ENCODE results near the gene NCLN.
A peak's percentile ranks its signal among the peaks of the same experiment; 100 is the strongest.
"Not testable (repeated sequence)": the region's sequence is repeated elsewhere in the genome, so short reads cannot be mapped to it uniquely, and the experiment has no call there.

The NCLN gene

GRCh38 chr19:3227054-3227626, 41.4 kb downstream of the NCLN start:
- DNase-seq, result no peak

GRCh38 chr19:3229346-3229743, 43.6 kb downstream of the NCLN start:
- no peak for DNase-seq

GRCh38 chr19:3229888-3230496, 44.3 kb downstream of the NCLN start:
- DNase-seq, result no peak

GRCh38 chr19:3231288-3231687, 45.6 kb downstream of the NCLN start:
- no peak for DNase-seq

- no peak for DNase-seq
Measured at GRCh38 chr19:3233116-3233515, 47.4 kb downstream of the NCLN start.

GRCh38 chr19:3233831-3234230, 48.1 kb downstream of the NCLN start:
- DNase-seq, result no peak

DNA sequence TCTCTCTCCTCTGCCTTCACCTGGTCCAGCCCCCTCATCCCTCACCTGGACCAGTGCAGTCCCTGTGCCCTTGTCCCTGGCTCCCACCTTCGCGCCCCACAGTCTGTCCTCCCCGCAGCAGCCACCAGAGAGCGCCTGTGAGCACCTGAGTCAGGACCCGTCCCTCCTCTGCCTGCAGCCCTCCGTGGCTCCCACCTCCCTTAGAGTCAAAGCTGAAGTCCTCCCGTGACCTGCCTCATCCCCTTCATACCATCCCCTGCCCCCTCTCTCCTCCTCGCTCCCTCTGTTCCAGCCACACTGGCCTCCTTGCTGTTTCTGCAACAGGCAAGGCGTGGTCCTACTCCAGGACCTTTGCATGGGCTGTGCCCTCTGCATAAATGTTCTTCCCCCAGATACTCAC, 49.1 kb downstream of the NCLN start:
- DNase-seq, result no peak

GRCh38 chr19:3235604-3236003, 49.9 kb downstream of the NCLN start:
- not testable (repeated sequence) for DNase-seq

- DNase-seq, result no peak
Measured at GRCh38 chr19:3236272-3236671, 50.5 kb downstream of the NCLN start.

DNA sequence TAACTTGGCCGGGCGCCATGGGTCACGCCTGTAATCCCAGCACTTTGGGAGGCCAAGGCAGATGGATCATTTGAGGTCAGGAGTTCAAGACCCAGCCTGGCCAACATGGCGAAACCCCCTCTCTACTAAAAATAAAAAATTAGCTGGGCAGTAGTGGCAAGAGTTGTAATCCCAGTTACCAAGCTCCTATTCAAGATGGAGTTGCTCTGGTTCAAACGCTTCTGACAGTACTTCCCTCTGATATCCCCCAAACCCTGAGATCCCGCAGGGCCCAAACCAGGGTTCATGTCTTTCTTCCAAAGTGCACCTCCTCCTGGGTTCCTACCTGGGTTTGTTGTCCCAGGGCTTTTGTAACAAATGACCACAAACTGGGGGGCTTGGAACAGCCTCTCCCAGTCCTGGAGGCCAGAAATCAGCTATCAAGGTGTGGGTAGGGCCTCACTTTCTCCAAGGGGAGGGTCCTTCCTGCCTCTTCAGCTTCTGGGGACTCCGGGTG, 52.4 kb downstream of the NCLN start:
- no peak for DNase-seq

DNA sequence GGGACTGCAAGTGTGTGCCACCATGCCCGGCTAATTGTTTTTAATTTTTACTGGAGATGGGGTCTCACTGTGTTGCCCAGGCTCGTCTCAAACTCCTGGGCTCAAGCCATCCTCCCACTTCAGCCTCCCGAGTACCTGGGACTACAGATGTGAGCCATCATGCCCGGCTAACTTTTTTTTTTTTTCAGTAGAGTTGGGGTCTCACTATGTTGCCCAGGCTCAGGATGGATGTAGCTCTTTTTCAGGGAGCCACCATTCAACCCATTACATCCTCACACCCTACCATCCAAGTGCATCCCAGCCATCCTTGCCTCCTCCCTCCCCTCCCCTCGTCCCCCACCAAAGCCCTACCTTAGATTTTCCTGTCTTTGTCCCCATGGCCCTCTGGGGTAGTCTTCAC, 53.6 kb downstream of the NCLN start:
- DNase-seq, result no peak

DNA sequence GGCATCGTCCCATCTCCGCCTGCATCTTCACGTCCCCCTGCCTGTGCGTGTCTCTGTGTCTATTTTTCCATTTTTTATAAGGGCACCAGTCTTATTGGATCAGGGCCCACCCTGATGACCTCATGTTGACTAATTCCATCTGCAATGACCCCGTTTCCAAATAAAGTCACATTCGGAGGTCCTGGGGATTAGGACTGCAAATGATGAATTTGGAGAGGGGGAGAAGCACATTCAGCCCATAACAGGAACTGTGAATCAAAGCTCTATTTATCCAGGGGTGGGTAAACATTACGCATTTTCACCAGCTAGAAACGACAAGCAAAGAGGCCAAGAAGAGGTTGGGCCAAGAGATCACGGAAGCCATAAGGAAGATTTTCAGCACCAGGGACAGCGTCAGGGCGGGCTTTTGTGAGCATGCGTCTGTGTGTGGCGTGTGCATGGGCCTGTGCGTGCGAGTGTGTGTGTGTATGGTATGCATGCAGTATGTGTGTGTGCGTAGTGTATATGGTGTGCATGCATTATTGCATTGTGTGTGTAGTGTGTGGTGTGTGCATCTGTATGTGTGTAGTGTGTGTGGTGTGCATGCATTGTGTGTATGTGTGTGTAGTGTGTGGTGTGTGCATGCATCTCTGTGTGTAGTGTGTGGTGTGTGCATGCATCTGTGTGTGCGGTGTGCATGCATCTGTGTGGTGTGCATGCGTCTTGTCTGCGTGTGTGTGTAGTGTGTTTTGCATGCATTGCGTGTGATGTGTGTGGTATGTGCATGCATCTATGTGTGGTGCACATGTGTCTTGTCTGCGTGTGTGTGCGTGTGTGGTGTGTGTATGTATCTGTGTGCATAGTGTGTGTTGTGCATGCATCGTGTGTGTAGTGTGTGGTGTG, 58.3 kb downstream of the NCLN start:
- DNase-seq, result peak; percentile 39

- DNase-seq, result no peak
Measured at GRCh38 chr19:3245050-3245449, 59.3 kb downstream of the NCLN start.

GRCh38 chr19:3248728-3249326, 63.1 kb downstream of the NCLN start:
- DNase-seq, result no peak

- DNase-seq, result no peak
Measured at GRCh38 chr19:3249408-3249807, 63.7 kb downstream of the NCLN start.

DNA sequence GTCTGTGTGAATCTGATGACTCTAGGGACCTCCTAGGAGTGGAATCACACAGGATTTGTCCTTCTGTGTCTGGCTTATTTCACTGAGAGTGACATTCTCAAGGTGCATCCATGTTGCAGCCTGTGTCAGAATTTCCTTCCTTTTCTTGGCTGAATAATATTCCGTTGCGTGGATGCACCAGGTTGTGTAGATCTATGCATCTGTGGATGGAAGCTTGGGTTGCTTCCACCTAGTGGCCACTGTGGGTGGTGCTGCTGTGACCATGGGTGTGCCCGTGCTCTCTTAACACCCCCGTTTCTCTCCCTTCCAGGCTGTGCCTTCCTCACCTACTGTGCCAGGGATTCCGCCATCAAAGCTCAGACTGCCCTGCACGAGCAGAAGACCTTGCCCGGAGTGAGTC, 64.9 kb downstream of the NCLN start:
- DNase-seq, result no peak

DNA sequence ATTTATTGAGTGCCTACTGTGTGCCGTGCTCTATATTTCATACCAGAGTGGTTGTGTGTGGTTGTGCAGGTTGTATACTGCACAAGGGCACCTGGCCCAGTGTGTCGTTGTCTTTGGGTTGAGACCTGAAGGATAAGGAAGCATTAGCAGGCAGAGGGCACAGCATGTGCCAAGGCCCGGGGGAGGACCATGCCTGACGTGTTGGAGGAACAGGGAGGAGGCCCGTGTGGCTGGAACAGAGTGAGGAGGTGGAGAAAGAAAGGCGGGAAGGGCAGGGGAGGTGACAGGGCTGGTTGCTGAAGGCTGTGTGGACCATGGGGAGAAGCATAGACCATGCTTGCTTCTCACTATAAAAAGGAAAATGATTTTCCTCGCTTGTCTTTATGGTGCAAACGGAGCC, 65.5 kb downstream of the NCLN start:
- DNase-seq, result no peak

GRCh38 chr19:3252650-3253049, 66.9 kb downstream of the NCLN start:
- DNase-seq, result no peak

GRCh38 chr19:3253270-3253669, 67.5 kb downstream of the NCLN start:
- peak; percentile 7 for DNase-seq

- DNase-seq, result no peak
Measured at GRCh38 chr19:3254520-3254919, 68.8 kb downstream of the NCLN start.

- DNase-seq, result no peak
Measured at GRCh38 chr19:3257071-3257470, 71.3 kb downstream of the NCLN start.
